Uterus (tissue), 4 donors: Measurements from ENCODE around the gene C1orf74. TPM values are rescaled to one million over a fixed set of nuclear protein-coding genes. Genes with fewer than 3 reads are reported as not detected.
"Not testable (repeated sequence)": the region's sequence is repeated elsewhere in the genome, so short reads cannot be mapped to it uniquely, and the experiment has no call there.

Source experiments
- DNase-seq, 2 donors: peaks; one replicate each; pipeline ENCODE4 v3.0.0-alpha.2; 2019 to 2020
- H3K27ac ChIP-seq, 2 donors: fragments of 200-600 bp; sonication (generic); 1 replicate in 1 of 2; 2 replicates in 1 of 2; pipeline ENCODE4 v1.5.1; 2016 to 2018
- H3K27me3 ChIP-seq, 2 donors: fragments of 200-600 bp; sonication (generic); one replicate each; pipeline ENCODE4 v1.5.1; 2018 to 2019; ENCODE audit warnings: control low read depth in 1 of 2
- H3K36me3 ChIP-seq, 2 donors: fragments of 200-600 bp; sonication (generic); one replicate each; pipeline ENCODE4 v1.5.1; 2019; ENCODE audit warnings: control low read depth in 1 of 2
- H3K4me1 ChIP-seq, 2 donors: fragments of 200-600 bp; sonication (generic); one replicate each; pipeline ENCODE4 v1.5.1; 2018 to 2019; ENCODE audit warnings: control low read depth in 1 of 2
- H3K4me3 ChIP-seq, 2 donors: fragments of 200-600 bp; sonication (generic); 1 replicate in 1 of 2; 2 replicates in 1 of 2; pipeline ENCODE4 v1.5.1; 2018 to 2019; ENCODE audit warnings: mild to moderate bottlenecking in 1 of 2
- H3K9me3 ChIP-seq, 2 donors: fragments of 200-600 bp; sonication (generic); one replicate each; pipeline ENCODE4 v1.5.1; 2019; ENCODE audit warnings: control low read depth in 1 of 2
- POLR2A ChIP-seq, 2 donors: fragments of 450-650 bp; IDR thresholded peaks; one replicate each; pipeline ENCODE4 v1.6.1; 2016; ENCODE audit warnings: antibody characterized with exemption in 2 of 2, mild to moderate bottlenecking in 1 of 2, moderate library complexity in 1 of 2
- intact Hi-C: fragments of 100-400 bp; cut with DNase I; formaldehyde crosslinking; loops from one replicate; pipeline ENCODE4 v1.15.1; 2023; ENCODE audit warnings: low total_unique reads
- total RNA-seq, 4 donors: library from RNA; depleted of rRNA in 3 of 4; stranded (reverse); fragments of >200 nt in 3 of 4; gene quantifications; one replicate each; pipeline versions ENCODE4 v1.1.0 to v1.2.4, GENCODE V29; 2014 to 2023
- TF ChIP-seq, protein P1 (sequence below), 4 experiments: fragments of 200-600 bp in 2 of 4; fragments of 450-650 bp in 2 of 4; sonication (generic) in 2 of 4; IDR thresholded peaks; one replicate each; pipeline ENCODE4 v1.5.1; 2016 to 2019; ENCODE audit warnings: antibody characterized with exemption in 4 of 4, mild to moderate bottlenecking in 2 of 4, moderate library complexity in 1 of 4
- donor health status: DM: yes; HTN: yes; CAD: no.

C1orf74 gene
- total RNA-seq, 4 donors from 2014 or later = 0.88 to 5.0 (median 1.3) TPM

DNA sequence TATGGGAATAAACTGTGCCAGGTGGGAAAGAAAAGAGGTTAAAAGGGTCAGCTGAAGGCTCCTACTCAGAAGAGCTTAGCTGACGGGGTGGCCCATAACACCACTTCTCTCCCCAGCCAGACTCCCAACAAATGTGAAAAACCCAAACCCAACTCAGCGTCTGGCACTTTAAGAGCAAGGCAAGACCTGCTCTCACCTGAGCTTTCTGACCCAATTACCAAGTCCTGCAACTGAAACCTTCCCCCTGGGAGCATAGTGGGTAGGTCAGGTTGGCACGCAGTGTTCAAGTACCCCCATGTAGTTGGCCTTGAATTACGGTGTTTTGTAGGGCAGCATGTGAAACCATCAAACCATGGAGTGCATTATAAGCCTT is 18.4 kb upstream of the C1orf74 start:
- no peak for DNase-seq
- Histone ChIP-seq H3K4me3 (no peak overlapping the region), H3K27ac (no peak overlapping the region)

DNA sequence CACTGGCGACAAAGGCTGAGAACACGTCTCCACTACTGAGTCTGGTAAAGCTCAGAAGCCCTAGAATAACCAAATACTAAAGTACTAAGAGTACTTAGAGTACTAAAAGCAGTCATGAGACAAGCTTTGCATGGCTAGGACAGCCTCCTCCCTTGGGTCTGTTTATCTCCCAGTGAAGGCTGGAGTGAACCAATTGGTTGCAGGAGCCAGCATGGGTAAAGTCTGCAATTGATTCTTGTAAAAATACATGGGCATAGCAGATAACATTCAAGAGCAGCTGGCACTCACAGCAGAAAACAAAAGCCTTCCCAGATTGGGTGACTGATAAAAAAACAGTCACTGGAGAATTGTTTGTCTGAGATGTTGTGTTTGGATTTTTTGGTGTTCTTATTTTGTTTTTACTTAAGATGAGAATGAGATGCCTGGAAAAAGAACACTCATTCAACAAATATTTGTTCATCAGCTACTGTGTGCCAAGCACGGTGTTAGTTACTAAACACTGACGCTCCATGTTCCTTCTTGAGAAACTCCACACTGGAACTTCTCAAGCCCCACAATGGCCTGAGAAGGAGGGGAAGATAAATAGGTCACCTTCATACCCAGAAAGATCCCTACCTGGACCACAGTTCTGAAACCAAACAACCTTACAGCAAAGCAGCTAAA is 17.9 kb upstream of the C1orf74 start:
- intact Hi-C loops = no loop called here
- H3K36me3 ChIP-seq = no peaks in the 10 kb centered on the region
- no peaks in the 10 kb centered on the region for H3K9me3 ChIP-seq
- H3K27ac ChIP-seq = peak overlapping the region in 1 of 2 donors; percentile 48
- no peaks in the 10 kb centered on the region for H3K27me3 ChIP-seq
- TF ChIP-seq, protein P1, sequence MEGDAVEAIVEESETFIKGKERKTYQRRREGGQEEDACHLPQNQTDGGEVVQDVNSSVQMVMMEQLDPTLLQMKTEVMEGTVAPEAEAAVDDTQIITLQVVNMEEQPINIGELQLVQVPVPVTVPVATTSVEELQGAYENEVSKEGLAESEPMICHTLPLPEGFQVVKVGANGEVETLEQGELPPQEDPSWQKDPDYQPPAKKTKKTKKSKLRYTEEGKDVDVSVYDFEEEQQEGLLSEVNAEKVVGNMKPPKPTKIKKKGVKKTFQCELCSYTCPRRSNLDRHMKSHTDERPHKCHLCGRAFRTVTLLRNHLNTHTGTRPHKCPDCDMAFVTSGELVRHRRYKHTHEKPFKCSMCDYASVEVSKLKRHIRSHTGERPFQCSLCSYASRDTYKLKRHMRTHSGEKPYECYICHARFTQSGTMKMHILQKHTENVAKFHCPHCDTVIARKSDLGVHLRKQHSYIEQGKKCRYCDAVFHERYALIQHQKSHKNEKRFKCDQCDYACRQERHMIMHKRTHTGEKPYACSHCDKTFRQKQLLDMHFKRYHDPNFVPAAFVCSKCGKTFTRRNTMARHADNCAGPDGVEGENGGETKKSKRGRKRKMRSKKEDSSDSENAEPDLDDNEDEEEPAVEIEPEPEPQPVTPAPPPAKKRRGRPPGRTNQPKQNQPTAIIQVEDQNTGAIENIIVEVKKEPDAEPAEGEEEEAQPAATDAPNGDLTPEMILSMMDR (IDR thresholded peaks at IDR 0.05) = no peak
- TF ChIP-seq POLR2A (IDR thresholded peaks at IDR 0.05) = no peak
- H3K4me1 ChIP-seq = peaks cover 7% of the 10 kb centered on the region in 2 donors
- H3K4me3 ChIP-seq = no peak overlapping the region
- no peak for DNase-seq

More for the DNA sequence above, 18.4 kb upstream of the C1orf74 start:
- peaks cover 7% of the 10 kb centered on the region in 2 donors for H3K4me1 ChIP-seq
- intact Hi-C loops = no loop called here
- TF ChIP-seq, protein P1 (IDR thresholded peaks at IDR 0.05) = no peak
- no peak for TF ChIP-seq POLR2A (IDR thresholded peaks at IDR 0.05)
- H3K27me3 ChIP-seq = no peaks in the 10 kb centered on the region
- H3K36me3 ChIP-seq = no peaks in the 10 kb centered on the region
- no peaks in the 10 kb centered on the region for H3K9me3 ChIP-seq

DNA sequence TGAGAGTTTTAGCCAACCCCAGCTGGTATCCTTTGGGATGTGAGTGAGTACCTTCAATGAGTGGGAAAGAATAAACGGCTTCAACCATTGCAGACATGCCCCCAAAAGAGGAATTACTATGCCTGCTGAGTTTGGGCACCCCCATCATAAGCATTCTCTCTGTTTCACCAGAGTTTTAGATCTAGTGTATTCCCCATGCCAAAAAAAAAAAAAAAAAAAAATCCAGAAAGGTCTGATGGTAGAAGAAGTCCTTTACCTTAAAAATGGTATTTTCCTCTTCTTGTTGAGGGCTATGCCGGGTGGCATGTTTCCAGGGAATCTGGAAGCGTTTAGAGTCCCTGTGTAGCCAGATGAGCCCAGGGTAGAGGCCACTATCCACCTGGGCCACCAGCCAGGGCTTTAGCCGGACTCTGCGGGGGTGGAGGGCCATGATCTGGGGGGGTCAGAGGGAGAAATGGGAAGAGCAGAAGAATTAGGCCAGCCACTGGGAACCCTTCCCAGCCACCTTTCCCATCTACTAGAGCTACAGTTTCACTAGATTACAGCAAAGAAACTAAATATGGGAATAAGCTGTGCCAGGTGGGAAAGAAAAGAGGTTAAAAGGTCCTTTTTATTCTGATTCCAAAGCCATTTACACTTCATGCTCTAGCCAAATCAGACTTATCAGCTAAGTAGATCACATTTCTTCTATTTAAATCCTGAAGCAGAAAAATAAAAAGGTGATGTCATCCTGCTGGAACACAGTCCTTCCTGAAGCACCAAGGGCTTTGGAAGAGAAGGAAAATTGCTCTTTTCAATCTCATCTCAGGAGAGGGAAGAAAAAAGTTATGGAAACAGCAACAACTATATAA is 16.9 kb upstream of the C1orf74 start:
- peak; percentile 36 to 64 for DNase-seq

DNA sequence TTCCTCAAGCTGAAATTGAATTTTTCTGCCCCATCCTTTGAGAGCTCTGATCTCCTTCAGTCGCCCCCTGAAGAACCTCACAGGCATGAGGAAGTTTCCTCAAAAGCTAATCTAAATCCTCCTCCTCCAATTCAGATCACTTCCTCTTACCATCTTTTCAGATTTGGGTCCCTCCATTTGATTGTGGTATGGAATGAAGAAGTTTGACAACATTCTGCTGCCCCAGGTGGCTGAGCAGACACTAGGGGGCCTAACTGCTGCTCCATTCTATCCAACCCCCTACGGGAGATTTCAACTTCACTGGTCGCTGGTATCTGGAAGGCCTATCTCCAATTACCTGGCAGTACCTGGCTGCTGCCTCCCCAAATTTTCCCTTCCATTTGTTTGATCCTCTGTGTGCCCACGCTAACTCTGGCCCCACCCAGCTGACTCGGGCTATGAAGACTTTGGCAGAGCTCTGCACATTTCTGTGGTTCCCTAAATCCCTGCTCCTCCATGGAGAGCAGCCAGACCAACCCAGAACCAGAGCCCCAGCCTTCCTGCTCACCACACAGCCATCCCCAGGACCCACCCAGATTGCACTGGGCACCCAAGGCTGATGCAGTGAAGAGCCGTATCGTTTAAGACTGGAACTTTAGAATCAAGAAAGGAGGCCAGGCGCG is 13.8 kb upstream of the C1orf74 start:
- no peak for DNase-seq

More for the DNA sequence above, 16.9 kb upstream of the C1orf74 start:
- H3K4me1 ChIP-seq = peaks cover 7% of the 10 kb centered on the region in 2 donors
- TF ChIP-seq, protein P1 (IDR thresholded peaks at IDR 0.05) = no peak
- no peak for TF ChIP-seq POLR2A (IDR thresholded peaks at IDR 0.05)
- H3K9me3 ChIP-seq = no peaks in the 10 kb centered on the region
- H3K27me3 ChIP-seq = no peaks in the 10 kb centered on the region
- H3K36me3 ChIP-seq = no peaks in the 10 kb centered on the region
- H3K27ac ChIP-seq = peak overlapping the region; percentile 33 to 48
- H3K4me3 ChIP-seq = no peak overlapping the region
- intact Hi-C loops = no loop called here

DNA sequence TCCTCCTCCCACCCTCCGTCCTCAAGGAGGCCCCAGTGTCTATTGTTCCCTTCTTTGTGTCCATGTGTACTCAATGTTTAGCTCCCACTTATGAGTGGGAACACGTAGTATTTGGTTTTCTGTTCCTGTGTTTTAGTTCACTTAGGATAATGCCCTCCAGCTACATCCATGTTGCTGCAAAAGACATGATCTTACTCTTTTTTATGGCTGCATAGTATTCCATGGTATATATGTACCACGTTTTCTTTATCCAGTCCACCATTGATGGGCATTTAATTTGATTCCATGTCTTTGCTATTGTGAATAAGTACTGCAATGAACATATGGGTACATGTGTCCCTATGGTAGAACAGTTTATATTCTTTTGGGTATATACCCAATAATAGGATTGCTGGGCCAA is 9.4 kb upstream of the C1orf74 start:
- H3K9me3 ChIP-seq, H3K4me3 ChIP-seq, H3K27ac ChIP-seq, H3K27me3 ChIP-seq, H3K36me3 ChIP-seq, DNase-seq, H3K4me1 ChIP-seq, intact Hi-C loops: not testable (repeated sequence)

More for the DNA sequence above, 13.8 kb upstream of the C1orf74 start:
- Histone ChIP-seq H3K4me3 (no peak overlapping the region), H3K27ac (no peak overlapping the region), H3K27me3 (no peaks in the 10 kb centered on the region), H3K36me3 (no peaks in the 10 kb centered on the region), H3K9me3 (no peaks in the 10 kb centered on the region), H3K4me1 (peaks cover 7% of the 10 kb centered on the region in 2 donors)
- intact Hi-C loops = no loop called here
- no peak for TF ChIP-seq POLR2A (IDR thresholded peaks at IDR 0.05)

DNA sequence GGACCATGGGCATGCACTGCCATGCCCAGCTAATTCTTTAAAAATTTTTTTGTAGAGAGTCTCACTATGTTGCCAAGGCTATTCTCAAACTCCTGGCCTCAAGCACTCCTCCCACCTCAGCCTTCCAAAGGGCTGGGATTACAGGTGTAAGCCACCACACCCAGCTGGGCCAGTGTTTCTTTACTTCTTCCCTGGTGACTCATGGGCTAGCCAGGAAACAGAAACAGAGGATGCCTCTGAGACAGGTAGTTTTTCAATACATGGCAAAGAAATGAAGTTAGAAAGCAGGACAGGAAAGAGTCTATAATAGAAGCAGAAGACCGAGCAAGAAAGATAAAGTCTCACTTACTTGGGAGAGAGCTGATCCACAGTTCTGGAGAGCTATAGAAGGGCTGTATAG is 7.6 kb upstream of the C1orf74 start:
- Histone ChIP-seq H3K4me3 (no peak overlapping the region), H3K9me3 (no peaks in the 10 kb centered on the region), H3K36me3 (no peaks in the 10 kb centered on the region), H3K4me1 (no peaks in the 10 kb centered on the region), H3K27me3 (no peaks in the 10 kb centered on the region), H3K27ac (no peak overlapping the region)
- intact Hi-C loops = no loop called here
- no peak for TF ChIP-seq POLR2A (IDR thresholded peaks at IDR 0.05)
- TF ChIP-seq, protein P1 (IDR thresholded peaks at IDR 0.05) = no peak
- DNase-seq = no peak
